ENCODE results near the gene CD19. TPM values are rescaled to one million over a fixed set of nuclear protein-coding genes. Genes with fewer than 3 reads are reported as not detected.

The CD19 gene
- total and polyA plus RNA-seq, 2 of the 8 experiments (the other 6 are each of a cell fraction or from before 2014, with no cell fraction given) = 0.57 to 0.65 TPM

- TF ChIP-seq SIN3A (conservative IDR thresholded peaks at IDR 0.05 in 1 of 2, IDR thresholded peaks at IDR 0.05 in 1 of 2; ENCODE audit: low read depth in 1 of 2, low read length in 2 of 2) (no peak), SIX5 (IDR thresholded peaks at IDR 0.05; ENCODE audit: low read depth, low read length) (no peak), EP300 (IDR thresholded peaks at IDR 0.05; ENCODE audit: borderline replicate concordance in 1 of 2, low read depth in 2 of 2, low read length in 2 of 2) (no peak), SP1 (IDR thresholded peaks at IDR 0.05; ENCODE audit: low read depth, low read length) (no peak), CREB1 (IDR thresholded peaks at IDR 0.05) (no peak), NANOG (IDR thresholded peaks at IDR 0.05; ENCODE audit: insufficient read depth, low read depth, low read length, poor library complexity, severe bottlenecking) (no peak), SP4 (IDR thresholded peaks at IDR 0.05; ENCODE audit: low read length) (no peak), TAF1 (IDR thresholded peaks at IDR 0.05; ENCODE audit: low read depth, low read length) (no peak)
Observed at GRCh38 chr16:28910086-28911031, 21.4 kb upstream of the CD19 start (continued).

Measured in H1 (cell line).